Activated CD8-positive, alpha-beta memory T cell treated with anti-CD3 and anti-CD28 coated beads for 36 hours (primary cell): Measurements from ENCODE around the gene ADAMTS14. TPM values are rescaled to one million over a fixed set of nuclear protein-coding genes. Genes with fewer than 3 reads are reported as not detected.

Experiments used
- CTCF ChIA-PET: fragments of 350-600 bp; sonication (Branson Sonifier 250); formaldehyde crosslinking; loops from one replicate; lab custom pipeline; 2021; ENCODE audit warnings: antibody characterized with exemption; lab: Charles Lee
- POLR2A ChIA-PET: fragments of 350-600 bp; sonication (Branson Sonifier 250); formaldehyde crosslinking; loops from one replicate; lab custom pipeline; 2021; ENCODE audit warnings: antibody characterized with exemption; lab: Charles Lee
- total RNA-seq, 2 experiments: library from RNA; stranded (reverse); gene quantifications; one replicate each; pipeline ENCODE4 v1.2.3, GENCODE V29; 2021

The ADAMTS14 gene
- total RNA-seq, 2 experiments from 2014 or later, result 0.04 TPM; not detected in 1

GRCh38 chr10:70673043-70673928 is 980 bp downstream of the ADAMTS14 start:
- ChIA-PET POLR2A (no interaction called here), CTCF (no interaction called here)

GRCh38 chr10:70673929-70674559 is 1.7 kb downstream of the ADAMTS14 start:
- CTCF ChIA-PET, result no interaction called here

GRCh38 chr10:70674560-70675495 is 2.5 kb downstream of the ADAMTS14 start:
- CTCF ChIA-PET, result no interaction called here
- POLR2A ChIA-PET, result no interaction called here

More at GRCh38 chr10:70673929-70674559, 1.7 kb downstream of the ADAMTS14 start:
- POLR2A ChIA-PET, result no interaction called here

GRCh38 chr10:70675496-70676161 is 3.3 kb downstream of the ADAMTS14 start:
- ChIA-PET POLR2A (no interaction called here), CTCF (no interaction called here)

- POLR2A ChIA-PET, result interaction anchor here (0.6 kb wide), 1 partner anchor 47 kb away, joined by 7 read pairs; no protein-coding TSS in a partner anchor
Observed at GRCh38 chr10:70676511-70676910, 4.2 kb downstream of the ADAMTS14 start.

GRCh38 chr10:70677016-70677415 is 4.7 kb downstream of the ADAMTS14 start:
- POLR2A ChIA-PET, result interaction anchor here (0.6 kb wide), 1 partner anchor 48 kb away, joined by 7 read pairs; no protein-coding TSS in a partner anchor

More at GRCh38 chr10:70676511-70676910, 4.2 kb downstream of the ADAMTS14 start:
- CTCF ChIA-PET, result no interaction called here

GRCh38 chr10:70677620-70678249 is 5.4 kb downstream of the ADAMTS14 start:
- CTCF ChIA-PET, result no interaction called here
- POLR2A ChIA-PET, result interaction anchor here (0.6 kb wide), 1 partner anchor 61 kb away, joined by 4 read pairs; no protein-coding TSS in a partner anchor

More at GRCh38 chr10:70677016-70677415, 4.7 kb downstream of the ADAMTS14 start:
- CTCF ChIA-PET, result no interaction called here

GRCh38 chr10:70678250-70678635 is 5.9 kb downstream of the ADAMTS14 start:
- CTCF ChIA-PET, result no interaction called here

GRCh38 chr10:70678757-70679489 is 6.6 kb downstream of the ADAMTS14 start:
- POLR2A ChIA-PET, result no interaction called here
- CTCF ChIA-PET, result no interaction called here

More at GRCh38 chr10:70678250-70678635, 5.9 kb downstream of the ADAMTS14 start:
- POLR2A ChIA-PET, result interaction anchor here (0.6 kb wide), 1 partner anchor 61 kb away, joined by 4 read pairs; no protein-coding TSS in a partner anchor

GRCh38 chr10:70679498-70679897 is 7.2 kb downstream of the ADAMTS14 start:
- CTCF ChIA-PET, result no interaction called here
- POLR2A ChIA-PET, result no interaction called here

GRCh38 chr10:70680899-70681730 is 8.8 kb downstream of the ADAMTS14 start:
- CTCF ChIA-PET, result interaction anchor here (0.6 kb wide), 1 partner anchor 43 kb away, joined by 4 read pairs; no protein-coding TSS in a partner anchor
- POLR2A ChIA-PET, result no interaction called here

GRCh38 chr10:70681731-70682005 is 9.4 kb downstream of the ADAMTS14 start:
- CTCF ChIA-PET, result interaction anchor here (0.6 kb wide), 1 partner anchor 44 kb away, joined by 4 read pairs; no protein-coding TSS in a partner anchor
- POLR2A ChIA-PET, result no interaction called here

- CTCF ChIA-PET, result no interaction called here
- POLR2A ChIA-PET, result no interaction called here
Observed at GRCh38 chr10:70682920-70683600, 10.8 kb downstream of the ADAMTS14 start.

GRCh38 chr10:70683601-70683934 is 11.3 kb downstream of the ADAMTS14 start:
- ChIA-PET POLR2A (no interaction called here), CTCF (no interaction called here)

GRCh38 chr10:70683940-70684339 is 11.6 kb downstream of the ADAMTS14 start:
- ChIA-PET CTCF (no interaction called here), POLR2A (no interaction called here)

- ChIA-PET POLR2A (no interaction called here), CTCF (no interaction called here)
Observed at GRCh38 chr10:70684374-70684773, 12.1 kb downstream of the ADAMTS14 start.
